A204.1 (cell line): ENCODE results near the gene KIF23.

ENCODE experiments used
- FAIRE-seq: peaks from 2 replicates; lab custom pipeline; 2012; peaks lifted over from hg19 to GRCh38; lab: Jason Lieb, UNC

KIF23 gene

GRCh38 chr15:69394556-69395282, 19.4 kb upstream of the KIF23 start:
- no peak for FAIRE-seq

- FAIRE-seq, result no peak
These were observed 18.7 kb upstream of the KIF23 start for GRCh38 chr15:69395460-69395859.

GRCh38 chr15:69395991-69396390, 18.2 kb upstream of the KIF23 start:
- no peak for FAIRE-seq

GRCh38 chr15:69398491-69398891, 15.7 kb upstream of the KIF23 start:
- no peak for FAIRE-seq

- FAIRE-seq, result no peak
These were observed 13.3 kb upstream of the KIF23 start for GRCh38 chr15:69400850-69401249.

- FAIRE-seq, result no peak
These were observed 11.3 kb upstream of the KIF23 start for GRCh38 chr15:69402816-69403215.

GRCh38 chr15:69403594-69403993, 10.6 kb upstream of the KIF23 start:
- no peak for FAIRE-seq

GRCh38 chr15:69405110-69405509, 9.0 kb upstream of the KIF23 start:
- FAIRE-seq, result no peak

GRCh38 chr15:69407719-69408400, 6.3 kb upstream of the KIF23 start:
- no peak for FAIRE-seq

- FAIRE-seq, result no peak
These were observed 5.3 kb upstream of the KIF23 start for GRCh38 chr15:69408841-69409240.

- FAIRE-seq, result no peak
These were observed 3.8 kb upstream of the KIF23 start for GRCh38 chr15:69410248-69410874.

GRCh38 chr15:69412274-69412673, 1.9 kb upstream of the KIF23 start:
- no peak for FAIRE-seq

- FAIRE-seq, result no peak
These were observed 1.4 kb upstream of the KIF23 start for GRCh38 chr15:69412701-69413100.

GRCh38 chr15:69414701-69415167, 585 bp downstream of the KIF23 start:
- FAIRE-seq, result peak; percentile 3

- no peak for FAIRE-seq
These were observed 1.2 kb downstream of the KIF23 start for GRCh38 chr15:69415381-69415780.

- no peak for FAIRE-seq
These were observed 3.4 kb downstream of the KIF23 start for GRCh38 chr15:69417581-69417980.

GRCh38 chr15:69421498-69421897, 7.3 kb downstream of the KIF23 start:
- FAIRE-seq, result no peak

- no peak for FAIRE-seq
These were observed 8.3 kb downstream of the KIF23 start for GRCh38 chr15:69422336-69422895.

GRCh38 chr15:69424001-69424400, 9.9 kb downstream of the KIF23 start:
- no peak for FAIRE-seq

GRCh38 chr15:69424748-69425413, 10.7 kb downstream of the KIF23 start:
- FAIRE-seq, result no peak

GRCh38 chr15:69433831-69434230, 19.7 kb downstream of the KIF23 start:
- FAIRE-seq, result no peak

- FAIRE-seq, result no peak
These were observed 20.1 kb downstream of the KIF23 start for GRCh38 chr15:69434238-69434637.

GRCh38 chr15:69434679-69435078, 20.5 kb downstream of the KIF23 start:
- no peak for FAIRE-seq
